NT2/D1 (cell line): Measurements from ENCODE around the gene GFOD2.

Experiments
- SUZ12 ChIP-seq: IDR thresholded peaks from 2 replicates; pipeline ENCODE4 v1.6.1; 2011; ENCODE audit not compliant: insufficient read length, insufficient read depth; ENCODE audit errors: extremely low read depth
- YY1 ChIP-seq: IDR thresholded peaks from 2 replicates; pipeline ENCODE4 v1.6.1; 2011; ENCODE audit not compliant: insufficient read length, insufficient read depth
- ZNF274 ChIP-seq: IDR thresholded peaks from 2 replicates; pipeline ENCODE4 v1.6.1; 2011; ENCODE audit warnings: mild to moderate bottlenecking, low read depth, low read length

DNA sequence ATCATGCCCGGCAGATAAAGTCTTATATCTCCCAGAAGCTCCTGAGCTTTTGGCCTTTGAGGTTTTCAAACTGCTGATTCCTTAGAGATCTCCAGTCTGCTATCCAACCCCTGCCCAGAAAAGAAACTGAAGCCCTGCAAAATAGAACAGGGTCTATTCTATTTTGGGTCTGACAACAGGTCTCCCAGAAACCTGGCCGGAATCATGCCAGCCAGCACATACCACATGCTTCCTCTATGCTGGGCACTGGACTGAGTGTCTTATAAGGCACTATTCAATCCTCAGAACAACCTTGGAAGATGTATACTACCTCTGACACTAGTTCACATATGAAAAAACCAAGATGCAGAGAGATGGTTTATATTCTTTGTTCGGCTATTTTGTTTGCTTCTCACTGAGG lies 21.3 kb upstream of the GFOD2 start:
- TF ChIP-seq YY1: no peak
- TF ChIP-seq ZNF274: no peak
- TF ChIP-seq SUZ12: no peak
